Mucosa of descending colon (tissue), 3 donors: ENCODE measurements around the gene GNAT3. TPM values are rescaled to one million over a fixed set of nuclear protein-coding genes. Genes with fewer than 3 reads are reported as not detected.

Source experiments
- ATAC-seq: fragments of 200-7000 bp; cut with Tn5 transposase; one replicate; pipeline ENCODE4 v1.9.1; 2020; ENCODE audit warnings: mild to moderate bottlenecking, moderate library complexity
- DNase-seq, 3 donors: peaks; one replicate each; pipeline ENCODE4 v3.0.0-alpha.2; 2020
- H3K36me3 ChIP-seq: fragments of 200-600 bp; one replicate; pipeline ENCODE4 v1.8.0; 2021; ENCODE audit warnings: low read depth, mild to moderate bottlenecking
- H3K4me1 ChIP-seq: fragments of 200-600 bp; one replicate; pipeline ENCODE4 v1.8.0; 2021; ENCODE audit warnings: low read depth, mild to moderate bottlenecking
- H3K4me3 ChIP-seq: fragments of 200-600 bp; one replicate; pipeline ENCODE4 v1.8.0; 2021; ENCODE audit warnings: mild to moderate bottlenecking
- H3K9me3 ChIP-seq: fragments of 200-600 bp; one replicate; pipeline ENCODE4 v1.8.0; 2021; ENCODE audit warnings: mild to moderate bottlenecking
- CTCF ChIP-seq: fragments of 200-600 bp; IDR thresholded peaks from one replicate; pipeline ENCODE4 v1.8.0; 2022; ENCODE audit warnings: antibody characterized with exemption, mild to moderate bottlenecking
- intact Hi-C, 2 donors: fragments of 100-400 bp; cut with DNase I in 1 of 2; cut with micrococcal nuclease in 1 of 2; formaldehyde crosslinking; loops; one replicate each; pipeline versions ENCODE4 v1.11.0 to v1.11.1; 2022; cut with DNase I, micrococcal nuclease
- total RNA-seq, 3 donors: library from RNA; stranded (reverse); fragmentation: NEBNext Ultra II Directional in 2 of 3; extraction: Animal tissue kit (Norgen Biotek cat#: 25700) in 2 of 3; gene quantifications; one replicate each; pipeline versions ENCODE4 v1.2.1 to v1.2.4, GENCODE V29; 2021 to 2023
- donor health status: DM: no; HTN: no; CAD: no; lungs with moderate emphysema.
- donor health status: DM: no; HTN: no; CAD: no.
- donor health status: DM: no; HTN: yes; CAD: no.

Gene GNAT3
- total RNA-seq, 3 donors from 2014 or later: not detected

DNA sequence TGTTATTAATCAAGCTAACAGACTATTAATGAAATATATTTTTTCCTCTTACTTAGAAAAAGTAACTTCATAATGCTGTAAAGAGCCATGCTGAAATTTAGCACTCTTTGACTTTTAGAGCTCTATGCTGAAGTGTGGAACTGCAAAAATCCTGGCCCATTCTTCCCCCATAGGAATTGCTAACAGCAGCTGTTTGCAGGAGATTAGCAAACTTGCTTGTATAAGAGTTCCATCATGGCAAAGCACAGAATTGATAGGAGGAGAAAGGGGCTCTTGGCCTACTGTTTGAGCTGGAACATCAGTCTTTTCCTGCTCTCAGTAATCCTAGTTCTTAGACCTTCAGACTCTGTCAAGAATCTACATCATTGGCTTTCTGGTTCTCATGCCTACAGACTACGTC lies 18.3 kb upstream of the GNAT3 start:
- Histone ChIP-seq H3K9me3 (no peaks in the 10 kb centered on the region), H3K4me3 (no peak overlapping the region), H3K4me1 (no peaks in the 10 kb centered on the region), H3K36me3 (no peaks in the 10 kb centered on the region)
- no peak for DNase-seq
- TF ChIP-seq CTCF: no peak
- no peak for ATAC-seq
- intact Hi-C loops: no loop called here

DNA sequence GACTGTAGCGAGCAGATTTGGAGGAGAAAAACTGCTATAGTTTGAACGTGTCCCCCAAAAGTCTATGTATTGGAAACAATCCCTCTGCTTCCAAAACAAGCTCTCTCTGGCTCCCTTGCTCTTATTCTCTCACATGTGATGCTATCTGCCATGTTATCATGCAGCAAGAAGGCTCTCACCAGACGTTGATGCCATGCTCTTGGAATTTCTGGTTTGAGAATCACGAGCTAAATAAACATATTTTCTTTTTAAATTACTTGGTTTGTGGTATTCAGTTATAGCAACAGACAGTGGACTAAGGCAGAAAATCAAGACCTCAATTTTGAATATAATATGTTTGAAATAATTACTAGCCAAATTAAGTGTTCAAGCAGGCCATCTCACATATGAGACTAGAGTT lies 17.5 kb upstream of the GNAT3 start:
- intact Hi-C loops: no loop called here

GRCh38 chr7:80528689-80529088 lies 16.8 kb upstream of the GNAT3 start:
- intact Hi-C loops: no loop called here
- H3K4me3 ChIP-seq: no peak overlapping the region
- no peaks in the 10 kb centered on the region for H3K36me3 ChIP-seq
- TF ChIP-seq CTCF: no peak
- H3K4me1 ChIP-seq: no peaks in the 10 kb centered on the region
- no peaks in the 10 kb centered on the region for H3K9me3 ChIP-seq
- DNase-seq: no peak
- ATAC-seq: no peak

More for the DNA sequence above, 17.5 kb upstream of the GNAT3 start:
- DNase-seq (no peak), ATAC-seq (no peak)
- Histone ChIP-seq H3K4me1 (no peaks in the 10 kb centered on the region), H3K4me3 (no peak overlapping the region), H3K9me3 (no peaks in the 10 kb centered on the region), H3K36me3 (no peaks in the 10 kb centered on the region)
- no peak for TF ChIP-seq CTCF

DNA sequence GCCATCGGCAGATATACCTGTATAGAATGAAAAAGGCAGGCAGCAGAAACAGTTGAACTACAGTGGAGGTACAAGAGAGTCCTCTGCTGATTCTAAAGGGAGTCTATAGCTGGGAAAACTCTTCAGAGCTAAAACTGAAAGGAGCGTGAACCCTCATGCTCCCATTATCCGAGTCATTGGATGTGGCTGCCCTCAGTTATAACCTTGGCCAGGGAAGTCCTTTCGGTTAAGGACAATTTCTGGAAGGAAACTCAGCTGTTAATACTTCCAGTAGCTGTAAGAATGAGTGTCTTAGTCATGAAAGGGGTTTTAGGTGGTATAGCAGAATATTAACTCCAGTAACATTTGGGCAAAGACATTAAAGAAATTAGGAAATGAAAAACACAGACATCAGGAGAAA lies 14.6 kb upstream of the GNAT3 start:
- Histone ChIP-seq H3K4me3 (no peak overlapping the region), H3K4me1 (no peaks in the 10 kb centered on the region), H3K36me3 (no peaks in the 10 kb centered on the region), H3K9me3 (no peaks in the 10 kb centered on the region)
- ATAC-seq (no peak), DNase-seq (no peak)
- intact Hi-C loops: no loop called here
- no peak for TF ChIP-seq CTCF

GRCh38 chr7:80524693-80525092 lies 12.8 kb upstream of the GNAT3 start:
- no peaks in the 10 kb centered on the region for H3K9me3 ChIP-seq
- intact Hi-C loops: no loop called here
- no peak for TF ChIP-seq CTCF
- DNase-seq (no peak), ATAC-seq (no peak)
- no peak overlapping the region for H3K4me3 ChIP-seq
- H3K4me1 ChIP-seq: no peaks in the 10 kb centered on the region
- no peaks in the 10 kb centered on the region for H3K36me3 ChIP-seq

GRCh38 chr7:80521809-80522208 lies 9.9 kb upstream of the GNAT3 start:
- Histone ChIP-seq H3K9me3 (no peaks in the 10 kb centered on the region), H3K4me3 (no peak overlapping the region), H3K4me1 (no peaks in the 10 kb centered on the region), H3K36me3 (no peaks in the 10 kb centered on the region)
- intact Hi-C loops: no loop called here
- no peak for TF ChIP-seq CTCF
- ATAC-seq: peak; percentile 53
- no peak for DNase-seq
